Skeletal muscle satellite cell (primary cell): ENCODE measurements around the gene CBLN4. TPM values are rescaled to one million over a fixed set of nuclear protein-coding genes. Genes with fewer than 3 reads are reported as not detected.

Experiments
- H3K27me3 ChIP-seq: 2 replicates; pipeline ENCODE4 v1.7.0; 2013; ENCODE audit warnings: low read length; ENCODE audit not compliant: control insufficient read depth, insufficient read depth
- H3K36me3 ChIP-seq: 2 replicates; pipeline ENCODE4 v1.7.0; 2013; ENCODE audit warnings: mild to moderate bottlenecking, control low read depth, low read length; ENCODE audit not compliant: insufficient read depth
- H3K4me1 ChIP-seq: 2 replicates; pipeline ENCODE4 v1.7.0; 2013; ENCODE audit warnings: low read length; ENCODE audit not compliant: control insufficient read depth, insufficient read depth
- H3K4me2 ChIP-seq: 2 replicates; pipeline ENCODE4 v1.7.0; 2013; ENCODE audit warnings: mild to moderate bottlenecking, low read length
- H3K4me3 ChIP-seq: 2 replicates; pipeline ENCODE4 v1.7.0; 2013; ENCODE audit warnings: low read length
- H3K9ac ChIP-seq: 2 replicates; pipeline ENCODE4 v1.7.0; 2013; ENCODE audit warnings: mild to moderate bottlenecking, low read depth, low read length, moderate library complexity
- H3K9me3 ChIP-seq: replicated peaks from 2 replicates; pipeline ENCODE4 v1.7.0; 2013; ENCODE audit warnings: mild to moderate bottlenecking, control low read depth, low read length
- total RNA-seq: library from RNA; depleted of rRNA; stranded (reverse); fragments of >200 nt; gene quantifications from 2 replicates; pipeline ENCODE4 v1.2.3, GENCODE V29; 2012; rRNA removed

CBLN4 gene
- total RNA-seq, result not detected in 2 replicates

GRCh38 chr20:56005389-56005715, at the start of gene CBLN4:
TSS of gene CBLN4 (minus strand) at chr20:56005519. CDS start at chr20:56004171, 1,348 bp downstream.
- Histone ChIP-seq H3K36me3 (no peaks in the 10 kb centered on the region), H3K4me2 (no peak within 1 kb of the TSS), H3K9me3 (no peaks in the 10 kb centered on the region), H3K4me1 (no peaks in the 10 kb centered on the region), H3K9ac (no peak within 1 kb of the TSS), H3K4me3 (no peak within 1 kb of the TSS), H3K27me3 (no peaks in the 10 kb centered on the region)

- H3K4me2 ChIP-seq, result no peak overlapping the region
- no peaks in the 10 kb centered on the region for H3K36me3 ChIP-seq
- no peak overlapping the region for H3K4me3 ChIP-seq
- H3K9me3 ChIP-seq, result peaks cover 22% of the 10 kb centered on the region
- H3K4me1 ChIP-seq, result no peaks in the 10 kb centered on the region
- H3K27me3 ChIP-seq, result no peaks in the 10 kb centered on the region
- H3K9ac ChIP-seq, result no peak overlapping the region
These were observed 37.9 kb upstream of the CBLN4 start for GRCh38 chr20:56043227-56043626.

- Histone ChIP-seq H3K27me3 (no peaks in the 10 kb centered on the region), H3K4me2 (no peak overlapping the region), H3K4me3 (no peak overlapping the region), H3K36me3 (no peaks in the 10 kb centered on the region), H3K4me1 (no peaks in the 10 kb centered on the region), H3K9me3 (peaks cover 15% of the 10 kb centered on the region), H3K9ac (no peak overlapping the region)
These were observed 26.9 kb upstream of the CBLN4 start for GRCh38 chr20:56032251-56032650.

- Histone ChIP-seq H3K9me3 (peaks cover 28% of the 10 kb centered on the region), H3K27me3 (no peaks in the 10 kb centered on the region), H3K36me3 (no peaks in the 10 kb centered on the region), H3K9ac (no peak overlapping the region), H3K4me1 (no peaks in the 10 kb centered on the region), H3K4me3 (no peak overlapping the region), H3K4me2 (no peak overlapping the region)
These were observed 13.4 kb upstream of the CBLN4 start for GRCh38 chr20:56018716-56019115.

- H3K36me3 ChIP-seq, result no peaks in the 10 kb centered on the region
- no peak overlapping the region for H3K4me3 ChIP-seq
- no peak overlapping the region for H3K4me2 ChIP-seq
- H3K27me3 ChIP-seq, result no peaks in the 10 kb centered on the region
- H3K4me1 ChIP-seq, result no peaks in the 10 kb centered on the region
- no peak overlapping the region for H3K9ac ChIP-seq
- H3K9me3 ChIP-seq, result peaks cover 30% of the 10 kb centered on the region
These were observed 12.9 kb upstream of the CBLN4 start for GRCh38 chr20:56018194-56018593.

GRCh38 chr20:56017560-56017959, 12.2 kb upstream of the CBLN4 start:
- H3K4me2 ChIP-seq, result no peak overlapping the region
- no peaks in the 10 kb centered on the region for H3K36me3 ChIP-seq
- H3K4me1 ChIP-seq, result no peaks in the 10 kb centered on the region
- no peaks in the 10 kb centered on the region for H3K27me3 ChIP-seq
- peaks cover 24% of the 10 kb centered on the region for H3K9me3 ChIP-seq
- H3K9ac ChIP-seq, result no peak overlapping the region
- H3K4me3 ChIP-seq, result no peak overlapping the region

- H3K9ac ChIP-seq, result no peak overlapping the region
- no peak overlapping the region for H3K4me3 ChIP-seq
- no peaks in the 10 kb centered on the region for H3K27me3 ChIP-seq
- no peaks in the 10 kb centered on the region for H3K4me1 ChIP-seq
- no peak overlapping the region for H3K4me2 ChIP-seq
- H3K36me3 ChIP-seq, result no peaks in the 10 kb centered on the region
- H3K9me3 ChIP-seq, result peaks cover 29% of the 10 kb centered on the region
These were observed 9.7 kb upstream of the CBLN4 start for GRCh38 chr20:56014998-56015397.

GRCh38 chr20:56014151-56014550, 8.8 kb upstream of the CBLN4 start:
- H3K9ac ChIP-seq, result no peak overlapping the region
- no peaks in the 10 kb centered on the region for H3K36me3 ChIP-seq
- H3K4me3 ChIP-seq, result no peak overlapping the region
- H3K4me1 ChIP-seq, result no peaks in the 10 kb centered on the region
- H3K27me3 ChIP-seq, result no peaks in the 10 kb centered on the region
- no peak overlapping the region for H3K4me2 ChIP-seq
- peaks cover 21% of the 10 kb centered on the region for H3K9me3 ChIP-seq

- no peak overlapping the region for H3K9ac ChIP-seq
- no peaks in the 10 kb centered on the region for H3K36me3 ChIP-seq
- H3K4me2 ChIP-seq, result no peak overlapping the region
- no peaks in the 10 kb centered on the region for H3K9me3 ChIP-seq
- H3K4me1 ChIP-seq, result no peaks in the 10 kb centered on the region
- H3K4me3 ChIP-seq, result no peak overlapping the region
- H3K27me3 ChIP-seq, result no peaks in the 10 kb centered on the region
These were observed 519 bp downstream of the CBLN4 start for GRCh38 chr20:56004611-56005388.

GRCh38 chr20:56004007-56004406, 1.3 kb downstream of the CBLN4 start:
- Histone ChIP-seq H3K9ac (no peak overlapping the region), H3K36me3 (no peaks in the 10 kb centered on the region), H3K4me2 (no peak overlapping the region), H3K4me1 (no peaks in the 10 kb centered on the region), H3K9me3 (peaks cover 2% of the 10 kb centered on the region), H3K4me3 (no peak overlapping the region), H3K27me3 (no peaks in the 10 kb centered on the region)

GRCh38 chr20:56002908-56003800, 2.2 kb downstream of the CBLN4 start:
- H3K36me3 ChIP-seq, result no peaks in the 10 kb centered on the region
- no peaks in the 10 kb centered on the region for H3K27me3 ChIP-seq
- H3K9ac ChIP-seq, result no peak overlapping the region
- H3K4me1 ChIP-seq, result no peaks in the 10 kb centered on the region
- no peak overlapping the region for H3K4me2 ChIP-seq
- no peak overlapping the region for H3K4me3 ChIP-seq
- peaks cover 4% of the 10 kb centered on the region for H3K9me3 ChIP-seq
